ENCODE measurements around the gene CDK17. TPM values are rescaled to one million over a fixed set of nuclear protein-coding genes. Genes with fewer than 3 reads are reported as not detected.
A peak's percentile ranks its signal among the peaks of the same experiment; 100 is the strongest.

The CDK17 gene
- total and polyA plus RNA-seq, 9 of the 15 experiments (the other 6 are each of a cell fraction or from before 2014, with no cell fraction given), result 4.8 to 39.3 (median 21.6) TPM

- Histone ChIP-seq H3K36me3 (ENCODE audit: control insufficient read depth, insufficient read depth, low read length) (no peaks in the 10 kb centered on the region), H3K4me1 (replicated peaks in 1 of 2; ENCODE audit: control insufficient read depth in 2 of 2, insufficient read depth in 2 of 2, low read length in 2 of 2) (no peaks in the 10 kb centered on the region; a peak in 1 of 5 replicates), H3K9me1 (ENCODE audit: control insufficient read depth, insufficient read depth, low read length) (no peaks in the 10 kb centered on the region), H3K79me2 (ENCODE audit: control insufficient read depth, insufficient read depth, low read length) (no peaks in the 10 kb centered on the region), H3K9me3 (replicated peaks; ENCODE audit: control insufficient read depth, insufficient read depth, low read depth, low read length) (no peaks in the 10 kb centered on the region), H3K27me3 (ENCODE audit: control insufficient read depth in 2 of 2, insufficient read depth in 2 of 2, low read length in 2 of 2) (no peaks in the 10 kb centered on the region), H4K20me1 (replicated peaks; ENCODE audit: control insufficient read depth, insufficient read depth, low read length) (no peaks in the 10 kb centered on the region), H3K9ac (ENCODE audit: insufficient read depth in 1 of 2, low read depth in 2 of 2, low read length in 2 of 2) (no peak overlapping the region), H2AFZ (ENCODE audit: low read depth, low read length) (peak overlapping the region; percentile 53; the same call in 1 of the 2 replicates), H3K4me3 (no peak overlapping the region), H3K27ac (ENCODE audit: extremely low read depth, low read depth, low read length) (no peak overlapping the region), H3K4me2 (ENCODE audit: insufficient read depth, low read length) (peak overlapping the region; percentile 35)
- CTCF ChIA-PET (ENCODE audit: low intra/inter-chr PET ratio), result no interaction called here
- 47% methylated on average over 6 of the region's 6 CpGs for WGBS (ENCODE audit: insufficient coverage, low coverage, missing lambda C conversion rate)
- POLR2A ChIA-PET, result no interaction called here
- ATAC-seq (no peak), FAIRE-seq (no peak), DNase-seq (ENCODE audit: extremely low read depth in 1 of 4, low spot score in 3 of 4) (no peak)
- BruUV-seq (replicated peaks), result no TSS peak
- in situ Hi-C loops (cut with MboI) (no loop called here), intact Hi-C loops (cut with micrococcal nuclease) (no loop called here)
- TF ChIP-seq TEAD2 (tag; IDR thresholded peaks at IDR 0.05) (no peak), DACH1 (IDR thresholded peaks at IDR 0.05; ENCODE audit: partially characterized antibody) (no peak), TBL1XR1 (IDR thresholded peaks at IDR 0.05; ENCODE audit: low read length in 2 of 2) (no peak), TCF7 (IDR thresholded peaks at IDR 0.05; ENCODE audit: borderline replicate concordance) (no peak), ZNF133 (CRISPR knock-in tag; IDR thresholded peaks at IDR 0.05) (no peak), ZNF175 (CRISPR knock-in tag; IDR thresholded peaks at IDR 0.05; ENCODE audit: low read depth) (no peak), SIRT6 (IDR thresholded peaks at IDR 0.05; ENCODE audit: low read depth, low read length) (no peak), KLF16 (IDR thresholded peaks at IDR 0.05) (no peak), FOXJ2 (tag; IDR thresholded peaks at IDR 0.05) (no peak), RBM39 (optimal IDR thresholded peaks at IDR 0.05; ENCODE audit: low read depth, low read length) (no peak), ZNF318 (IDR thresholded peaks at IDR 0.05; ENCODE audit: borderline replicate concordance in 1 of 2, low read depth in 1 of 2) (no peak), TFAM (CRISPR knock-in tag; conservative IDR thresholded peaks at IDR 0.05) (no peak), ZNF354B (CRISPR knock-in tag; IDR thresholded peaks at IDR 0.05) (no peak)
- TF ChIP-seq, protein P1, sequence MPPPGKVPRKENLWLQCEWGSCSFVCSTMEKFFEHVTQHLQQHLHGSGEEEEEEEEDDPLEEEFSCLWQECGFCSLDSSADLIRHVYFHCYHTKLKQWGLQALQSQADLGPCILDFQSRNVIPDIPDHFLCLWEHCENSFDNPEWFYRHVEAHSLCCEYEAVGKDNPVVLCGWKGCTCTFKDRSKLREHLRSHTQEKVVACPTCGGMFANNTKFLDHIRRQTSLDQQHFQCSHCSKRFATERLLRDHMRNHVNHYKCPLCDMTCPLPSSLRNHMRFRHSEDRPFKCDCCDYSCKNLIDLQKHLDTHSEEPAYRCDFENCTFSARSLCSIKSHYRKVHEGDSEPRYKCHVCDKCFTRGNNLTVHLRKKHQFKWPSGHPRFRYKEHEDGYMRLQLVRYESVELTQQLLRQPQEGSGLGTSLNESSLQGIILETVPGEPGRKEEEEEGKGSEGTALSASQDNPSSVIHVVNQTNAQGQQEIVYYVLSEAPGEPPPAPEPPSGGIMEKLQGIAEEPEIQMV (tag; conservative IDR thresholded peaks at IDR 0.05; ENCODE audit: low read depth), result no peak
These were observed 20.8 kb upstream of the CDK17 start for GRCh38 chr12:96421014-96421413.

Measured in K562 (cell line).